NCI-H2196 treated with DMSO at 0.1 percent for 48 hours (cell line): ENCODE measurements around the gene RFWD3.
"Not testable (repeated sequence)": the region's sequence is repeated elsewhere in the genome, so short reads cannot be mapped to it uniquely, and the experiment has no call there.

Source experiments
- DNase-seq: peaks from one replicate; lab custom pipeline; 2025; ENCODE audit not compliant: unreplicated experiment; lab: John Stamatoyannopoulos, UW

The RFWD3 gene

DNA sequence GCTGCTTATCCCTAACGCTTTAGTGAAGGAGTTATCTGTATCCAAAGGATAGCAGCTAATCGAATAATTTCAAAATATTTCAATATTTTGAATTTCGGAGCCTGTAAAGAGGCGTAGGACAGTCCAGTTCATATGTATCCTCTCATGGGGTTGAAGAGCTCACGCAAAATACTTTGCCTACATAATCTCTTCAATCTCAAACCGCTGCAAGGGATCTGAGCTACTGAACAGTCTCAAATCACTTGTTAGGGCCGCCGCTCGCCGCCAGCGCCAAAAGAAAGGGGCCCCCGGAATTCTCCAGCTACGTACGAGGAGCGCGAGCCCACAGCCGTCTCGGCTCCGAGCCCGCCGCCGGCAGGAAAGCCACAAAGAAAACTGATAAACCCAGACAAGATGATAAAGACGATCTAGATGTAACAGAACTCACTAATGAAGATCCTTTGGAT lies 601 bp upstream of the RFWD3 start:
- DNase-seq = no peak

DNA sequence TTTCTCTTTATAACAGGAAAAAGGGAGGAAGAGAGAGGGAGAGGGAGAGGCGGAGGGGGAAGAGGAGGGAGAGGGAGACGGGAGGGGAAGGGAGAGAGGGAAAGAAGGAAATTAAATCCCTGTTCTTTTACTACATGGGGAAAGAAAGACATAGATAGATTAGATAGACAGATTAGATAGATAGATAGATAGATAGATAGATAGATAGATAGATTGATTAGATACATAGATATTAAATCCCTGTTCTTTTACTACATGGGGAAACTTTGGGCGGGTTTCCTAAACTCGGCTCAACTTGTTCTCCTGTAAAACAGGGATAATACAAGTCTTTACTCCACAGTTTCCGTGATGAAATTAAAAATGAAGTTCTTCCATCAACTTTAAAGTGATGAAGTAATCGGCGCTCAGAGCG lies 661 bp downstream of the RFWD3 start:
- no peak for DNase-seq

- DNase-seq = no peak
Measured at GRCh38 chr16:74661064-74661463, 5.6 kb downstream of the RFWD3 start.

- DNase-seq = no peak
Measured at GRCh38 chr16:74660383-74660782, 6.3 kb downstream of the RFWD3 start.

DNA sequence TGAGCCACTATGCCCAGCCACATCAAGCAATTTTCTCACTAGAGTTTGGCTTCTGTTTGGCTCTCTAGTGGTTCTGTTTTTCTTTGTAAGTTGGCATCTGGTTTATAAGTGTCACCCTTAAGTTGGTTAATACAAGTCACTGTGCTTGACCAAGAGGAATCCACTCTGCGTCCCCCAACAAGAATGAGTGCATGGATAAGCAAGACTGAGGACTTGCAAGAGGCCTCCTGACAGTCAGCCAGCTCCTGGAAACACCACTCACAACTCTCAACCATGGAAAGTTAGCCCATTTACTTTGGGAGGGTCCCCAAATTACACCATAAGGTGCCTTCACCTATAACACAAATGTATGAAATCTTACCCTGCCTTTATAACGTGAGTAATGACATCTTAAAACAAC lies 7.6 kb downstream of the RFWD3 start:
- no peak for DNase-seq

- no peak for DNase-seq
Measured at GRCh38 chr16:74657870-74658642, 8.6 kb downstream of the RFWD3 start.

DNA sequence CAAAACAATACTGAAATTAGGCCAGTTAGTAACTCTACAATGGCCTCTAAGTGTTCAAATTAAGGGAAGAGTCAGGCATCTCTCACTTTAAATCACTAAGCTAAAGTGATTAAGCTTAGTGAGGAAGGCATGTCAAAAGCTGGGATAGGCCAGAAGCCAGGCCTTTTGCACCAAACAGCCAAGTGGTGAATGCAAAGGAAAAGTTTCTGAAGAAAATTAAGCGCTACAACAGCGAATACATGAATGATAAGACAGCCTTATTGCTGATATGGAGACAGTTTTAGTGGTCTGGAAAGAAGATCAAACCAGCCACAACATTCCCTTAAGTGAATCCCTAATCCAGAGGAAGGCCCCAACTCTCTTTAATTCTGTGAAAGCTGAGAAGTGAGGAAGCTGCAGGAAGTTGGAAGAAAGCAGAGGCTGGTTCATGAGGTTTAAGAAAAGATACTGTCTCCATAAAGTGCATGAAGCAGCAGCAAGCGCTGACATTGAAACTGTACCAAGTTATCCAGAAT lies 12.1 kb downstream of the RFWD3 start:
- no peak for DNase-seq

DNA sequence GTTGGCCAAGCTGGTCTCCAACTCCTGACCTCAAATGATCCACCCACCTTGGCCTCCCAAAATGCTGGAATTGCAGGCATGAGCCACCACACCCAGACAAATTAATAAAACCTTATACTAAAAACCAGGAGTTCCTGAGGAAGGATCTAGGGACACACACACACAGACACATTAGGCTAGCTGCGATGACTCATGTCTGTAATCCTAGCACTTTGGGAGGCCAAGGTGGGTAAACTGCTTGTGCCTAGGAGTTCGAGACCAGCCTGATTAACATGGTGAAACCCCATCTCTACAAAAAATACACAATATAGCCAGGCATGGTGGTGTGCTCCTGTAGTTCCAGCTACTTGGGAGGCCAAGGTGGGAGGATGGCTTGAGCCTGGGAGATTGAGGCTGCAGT lies 13.8 kb downstream of the RFWD3 start:
- not testable (repeated sequence) for DNase-seq

DNA sequence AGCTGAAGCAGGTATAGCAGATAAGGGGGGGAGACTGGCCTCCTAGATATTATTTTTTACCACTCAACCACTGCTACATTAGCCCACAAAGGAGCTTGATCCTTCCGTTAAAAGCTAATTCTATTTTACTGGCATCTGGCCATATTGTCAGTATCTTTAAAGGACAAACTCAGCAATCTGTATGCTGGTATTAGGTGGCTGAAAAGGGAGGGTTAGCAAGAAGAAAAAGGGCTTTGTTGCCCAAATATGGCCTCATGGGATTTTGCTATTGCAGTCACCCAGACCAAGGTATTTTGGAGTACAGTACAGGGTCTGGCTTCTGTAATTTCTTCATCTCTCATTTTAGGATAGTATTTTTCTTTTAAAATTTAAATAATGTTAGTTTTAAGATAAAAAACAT lies 14.4 kb downstream of the RFWD3 start:
- no peak for DNase-seq

DNA sequence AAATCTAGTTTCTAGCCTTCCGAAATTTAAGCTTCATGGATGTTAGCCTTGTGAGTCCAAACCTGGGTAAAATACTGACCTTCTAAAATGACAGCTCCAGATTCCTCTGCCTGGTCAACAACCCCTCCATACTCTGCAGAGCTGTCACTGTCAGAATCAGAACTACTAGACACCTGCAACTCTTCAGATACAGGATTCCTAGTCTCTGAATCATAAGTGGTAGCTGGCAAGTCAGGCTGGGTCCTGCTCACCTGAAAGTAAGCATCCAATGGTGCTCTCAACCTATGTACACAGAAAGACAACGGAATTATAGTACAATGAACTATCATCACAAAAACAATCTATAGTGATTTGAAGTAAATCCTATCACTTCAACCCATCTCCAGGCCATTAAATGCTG lies 14.8 kb downstream of the RFWD3 start:
- DNase-seq = no peak

- DNase-seq = no peak
Measured at GRCh38 chr16:74650966-74651567, 15.6 kb downstream of the RFWD3 start.

- no peak for DNase-seq
Measured at GRCh38 chr16:74649839-74650504, 16.7 kb downstream of the RFWD3 start.

DNA sequence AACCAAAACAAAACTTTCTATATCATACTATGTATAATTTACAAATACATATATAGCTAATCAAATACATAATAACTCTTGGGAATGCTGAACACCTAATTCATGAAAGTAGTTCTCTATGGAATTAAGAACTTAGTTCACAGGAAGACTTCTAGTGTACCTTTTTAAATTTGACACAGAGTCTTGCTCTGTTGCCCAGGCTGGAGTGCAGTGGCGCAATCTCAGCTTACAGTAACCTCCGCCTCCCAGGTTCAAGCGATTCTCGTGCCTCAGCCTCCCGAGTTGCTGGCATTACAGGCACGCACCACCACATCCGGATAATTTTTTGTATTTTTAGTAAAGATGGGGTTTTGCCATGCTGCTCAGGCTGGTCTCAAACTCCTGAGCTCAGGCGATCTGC lies 24.7 kb downstream of the RFWD3 start:
- no peak for DNase-seq

- no peak for DNase-seq
Measured at GRCh38 chr16:74637742-74638453, 28.8 kb downstream of the RFWD3 start.

DNA sequence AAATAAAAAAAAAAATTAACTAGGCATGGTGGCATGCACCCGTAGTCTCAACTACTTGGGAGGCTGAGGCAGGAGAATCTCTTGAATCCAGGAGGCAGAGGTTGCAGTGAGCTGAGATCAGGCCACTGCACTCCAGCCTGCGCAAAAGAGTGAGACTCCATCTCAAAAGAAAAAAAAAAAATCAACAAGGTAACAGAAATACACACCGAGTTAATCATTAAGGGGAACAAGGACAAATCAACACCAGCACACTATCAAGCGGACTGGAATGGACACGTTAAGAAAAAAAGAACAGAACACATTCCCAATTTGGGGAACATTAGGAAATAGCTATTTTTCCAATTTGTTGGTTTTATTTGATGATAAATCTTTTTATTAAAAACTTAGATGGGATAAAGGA lies 31.4 kb downstream of the RFWD3 start:
- DNase-seq = no peak

DNA sequence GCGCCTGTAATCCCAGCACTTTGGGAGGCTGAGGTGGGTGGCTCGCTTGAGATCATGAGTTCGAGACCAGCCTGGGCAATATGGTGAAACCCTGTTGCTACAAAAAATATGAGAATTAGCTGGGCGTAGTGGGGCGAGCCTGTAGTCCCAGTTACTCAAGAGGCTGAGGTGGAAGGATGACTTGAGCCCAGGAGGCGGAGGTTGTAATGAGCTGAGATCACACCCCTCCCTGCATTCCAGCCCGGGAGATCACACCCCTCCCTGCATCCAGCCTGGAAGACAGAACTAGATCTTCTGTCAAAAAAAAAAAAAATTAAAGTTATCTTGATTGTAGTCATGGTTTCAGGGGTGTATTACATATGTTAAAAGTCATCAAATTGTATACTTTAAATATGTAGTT lies 33.0 kb downstream of the RFWD3 start:
- DNase-seq = no peak

DNA sequence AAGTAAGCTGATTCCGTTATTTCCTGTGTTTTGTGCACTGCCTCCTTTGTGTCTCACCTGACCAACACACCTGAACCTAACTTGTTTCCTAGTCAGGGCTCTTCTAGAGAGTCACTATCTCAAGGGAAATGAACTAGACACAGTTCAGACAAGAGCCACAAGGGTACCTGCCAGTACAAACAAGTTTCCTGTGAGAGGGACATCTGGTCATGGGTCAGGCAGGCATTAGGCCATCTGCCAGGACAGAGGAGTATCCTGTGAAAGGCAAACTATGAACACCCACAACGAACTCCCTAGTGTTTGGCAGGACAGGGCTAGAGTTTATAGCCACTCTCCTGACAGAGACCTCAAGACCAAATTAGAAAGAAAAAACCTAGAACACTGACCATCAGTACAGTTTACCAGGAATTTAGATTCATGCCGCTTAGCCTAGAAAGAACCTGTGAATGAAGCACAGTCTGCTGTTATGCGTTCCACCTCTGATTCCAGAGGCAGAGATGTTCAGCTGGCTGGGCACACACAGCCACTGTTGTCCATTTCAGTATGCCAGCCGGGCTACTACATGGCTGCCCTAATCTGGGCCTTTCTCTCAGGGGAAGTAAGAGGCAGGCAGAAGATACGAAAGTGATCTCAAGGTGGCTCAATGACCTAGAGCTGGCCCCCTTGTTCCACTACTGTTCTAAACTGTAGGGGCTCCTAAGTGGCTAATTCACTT lies 39.0 kb downstream of the RFWD3 start:
- DNase-seq = no peak

GRCh38 chr16:74626741-74627416 lies 39.8 kb downstream of the RFWD3 start:
- DNase-seq = no peak

DNA sequence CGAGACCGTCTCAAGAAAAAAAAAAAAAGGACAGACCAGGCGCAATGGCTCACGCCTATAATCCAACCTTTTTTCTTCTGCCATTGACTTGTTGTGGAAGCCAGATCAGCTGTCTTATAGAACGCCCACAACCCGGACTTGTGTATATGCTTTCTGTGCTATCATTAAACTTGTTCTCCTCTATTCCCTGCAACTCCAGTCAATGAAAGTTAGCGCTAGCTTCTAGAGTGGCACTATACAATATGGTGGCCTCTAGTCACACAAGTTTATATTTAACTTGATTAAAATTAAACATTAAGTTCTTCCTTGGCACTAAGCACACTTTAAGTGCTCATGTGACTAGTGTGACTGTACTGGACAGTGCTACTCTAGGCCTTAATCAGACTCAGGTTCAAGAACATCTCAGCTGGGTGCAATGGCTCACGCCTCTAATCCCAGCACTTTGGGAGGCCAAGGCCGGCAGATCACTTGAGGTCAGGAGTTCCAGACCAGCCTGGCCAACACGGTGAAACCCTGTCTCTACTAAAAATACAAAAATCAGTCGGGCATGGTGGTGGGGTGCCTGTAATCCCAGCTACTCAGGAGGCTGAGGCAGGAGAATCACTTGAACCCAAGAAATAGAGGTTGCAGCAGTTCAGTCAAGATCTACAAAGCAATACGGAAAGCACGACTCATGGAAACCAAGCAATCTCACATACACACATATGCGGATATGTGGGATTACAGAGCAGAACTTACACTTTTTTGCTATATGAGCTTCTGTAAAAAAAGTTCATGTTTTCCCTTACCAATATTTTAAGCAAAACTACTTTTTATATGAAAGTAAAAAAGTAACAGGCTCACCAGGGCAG lies 41.0 kb downstream of the RFWD3 start:
- no peak for DNase-seq
